UCSD-AML1 (cell line): ENCODE results near the gene STARD3.

Experiments used
- DNase-seq: peaks from one replicate; lab custom pipeline; 2025; ENCODE audit not compliant: unreplicated experiment; lab: John Stamatoyannopoulos, UW

Gene STARD3

DNA sequence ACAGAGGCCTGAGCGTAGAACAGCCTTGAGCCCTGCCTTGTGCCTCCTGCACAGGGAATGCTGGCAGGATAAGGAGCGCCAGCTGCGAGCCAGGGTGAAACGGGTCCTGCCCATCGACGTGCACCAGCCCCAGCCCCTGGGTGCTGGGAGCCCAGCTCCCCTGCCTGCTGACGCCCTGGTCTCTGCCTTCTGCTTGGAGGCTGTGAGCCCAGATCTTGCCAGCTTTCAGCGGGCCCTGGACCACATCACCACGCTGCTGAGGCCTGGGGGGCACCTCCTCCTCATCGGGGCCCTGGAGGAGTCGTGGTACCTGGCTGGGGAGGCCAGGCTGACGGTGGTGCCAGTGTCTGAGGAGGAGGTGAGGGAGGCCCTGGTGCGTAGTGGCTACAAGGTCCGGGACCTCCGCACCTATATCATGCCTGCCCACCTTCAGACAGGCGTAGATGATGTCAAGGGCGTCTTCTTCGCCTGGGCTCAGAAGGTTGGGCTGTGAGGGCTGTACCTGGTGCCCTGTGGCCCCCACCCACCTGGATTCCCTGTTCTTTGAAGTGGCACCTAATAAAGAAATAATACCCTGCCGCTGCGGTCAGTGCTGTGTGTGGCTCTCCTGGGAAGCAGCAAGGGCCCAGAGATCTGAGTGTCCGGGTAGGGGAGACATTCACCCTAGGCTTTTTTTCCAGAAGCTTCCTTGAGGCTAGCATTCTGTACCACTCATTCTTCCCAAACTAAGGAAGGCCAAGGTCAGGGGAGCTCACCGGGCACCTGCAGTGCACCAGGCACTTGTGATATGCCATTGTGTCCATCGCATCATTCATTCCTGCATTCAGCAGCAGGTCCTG is 33.2 kb downstream of the STARD3 start:
- DNase-seq, result no peak

GRCh38 chr17:39670746-39671145 is 33.8 kb downstream of the STARD3 start:
- no peak for DNase-seq

DNA sequence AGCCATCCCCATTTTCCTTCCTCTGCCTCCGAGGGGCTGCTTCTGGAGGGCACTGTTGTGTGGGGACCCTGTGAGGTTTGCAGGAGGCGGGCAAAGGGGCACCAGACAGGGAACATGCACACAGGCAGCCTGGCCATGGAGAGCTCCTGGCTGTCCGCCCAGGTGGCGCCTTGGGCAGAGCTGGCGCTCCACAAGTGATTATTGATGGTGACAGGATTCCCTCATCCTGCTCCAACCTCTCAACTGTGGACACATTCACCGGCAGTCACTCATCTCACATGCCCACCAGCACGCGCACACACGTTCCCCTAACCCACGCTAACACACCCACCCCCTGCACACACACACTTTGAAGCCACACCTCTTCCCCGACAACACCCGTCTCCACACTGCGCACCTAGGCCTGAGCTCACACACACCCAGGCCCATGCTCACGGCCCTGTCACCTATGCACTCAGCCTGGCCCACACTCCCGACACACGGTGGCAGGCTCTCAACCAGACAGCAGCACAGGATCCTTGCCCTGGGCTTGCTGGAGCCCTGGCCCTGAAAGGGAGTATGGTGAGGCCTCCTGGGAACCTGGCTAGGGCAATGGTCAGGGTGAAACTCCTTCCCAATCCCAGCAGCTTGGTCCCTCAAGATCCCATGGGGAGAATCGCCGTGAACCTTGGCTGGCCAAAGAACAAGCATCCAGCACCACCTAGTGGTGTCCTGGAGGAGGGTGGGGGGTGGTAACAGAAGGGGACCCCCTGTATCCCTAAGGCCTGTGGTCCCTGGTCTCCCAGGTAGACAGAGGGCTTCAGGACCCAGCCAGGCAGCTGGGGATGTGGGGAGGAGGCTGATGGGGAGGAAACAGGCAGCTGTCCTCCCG is 34.9 kb downstream of the STARD3 start:
- DNase-seq, result peak; percentile 29

- DNase-seq, result no peak
These were observed 35.8 kb downstream of the STARD3 start for GRCh38 chr17:39672522-39673334.

- DNase-seq, result no peak
These were observed 36.6 kb downstream of the STARD3 start for GRCh38 chr17:39673335-39674081.

- DNase-seq, result no peak
These were observed 37.2 kb downstream of the STARD3 start for GRCh38 chr17:39674179-39674578.

- DNase-seq, result peak; percentile 58
These were observed 37.9 kb downstream of the STARD3 start for GRCh38 chr17:39674702-39675389.

GRCh38 chr17:39675390-39676082 is 38.6 kb downstream of the STARD3 start:
- DNase-seq, result no peak

DNA sequence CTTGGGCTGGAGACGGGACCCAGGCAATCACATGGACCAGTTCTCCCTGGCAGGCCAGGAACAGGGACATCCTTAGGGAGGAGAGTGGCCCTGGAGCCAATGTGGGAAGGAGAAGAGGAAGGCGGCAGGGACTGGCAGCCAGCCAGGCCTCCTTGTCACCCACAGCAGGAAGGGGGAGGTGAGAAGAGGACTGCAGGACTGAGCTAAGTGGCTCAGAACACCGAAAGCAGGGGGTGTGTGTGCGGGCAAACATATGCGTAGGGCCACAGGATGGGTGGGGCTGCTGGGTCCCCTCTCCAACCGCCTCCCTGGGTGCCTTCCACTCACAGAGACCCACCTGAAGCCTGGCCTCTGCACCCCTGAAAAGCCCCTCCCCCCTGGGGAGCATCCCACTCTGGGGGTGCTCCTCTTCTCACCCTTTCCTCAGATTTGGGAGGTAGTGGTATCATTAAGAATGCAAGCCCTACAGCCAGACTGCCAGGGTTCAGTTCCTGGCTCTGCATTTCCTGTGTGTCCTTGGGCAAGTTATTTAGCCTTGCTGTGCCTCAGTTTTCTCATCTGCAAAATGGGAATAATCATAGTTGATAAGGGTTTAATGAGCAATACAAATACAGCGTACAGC is 39.4 kb downstream of the STARD3 start:
- DNase-seq, result peak; percentile 74

DNA sequence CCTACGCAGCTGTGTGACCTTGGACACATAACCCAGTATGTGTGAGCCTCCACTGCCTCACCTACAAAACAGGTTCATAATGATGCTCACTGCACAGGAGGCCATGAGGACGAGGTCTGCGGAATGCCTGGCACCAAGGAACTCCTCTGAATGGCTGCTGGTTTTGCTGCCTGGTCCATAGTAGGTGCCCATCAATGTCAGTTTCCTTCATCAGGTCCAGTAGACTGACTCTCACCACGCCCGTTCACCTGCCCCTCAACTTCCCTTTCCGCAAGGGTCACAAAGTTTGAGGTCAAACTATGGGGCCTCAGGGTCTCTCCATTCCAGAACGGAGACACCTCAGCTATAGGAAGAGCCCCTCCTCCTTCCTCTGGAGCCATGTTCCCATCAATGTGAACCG is 40.1 kb downstream of the STARD3 start:
- DNase-seq, result no peak

GRCh38 chr17:39677542-39678339 is 40.8 kb downstream of the STARD3 start:
- no peak for DNase-seq

DNA sequence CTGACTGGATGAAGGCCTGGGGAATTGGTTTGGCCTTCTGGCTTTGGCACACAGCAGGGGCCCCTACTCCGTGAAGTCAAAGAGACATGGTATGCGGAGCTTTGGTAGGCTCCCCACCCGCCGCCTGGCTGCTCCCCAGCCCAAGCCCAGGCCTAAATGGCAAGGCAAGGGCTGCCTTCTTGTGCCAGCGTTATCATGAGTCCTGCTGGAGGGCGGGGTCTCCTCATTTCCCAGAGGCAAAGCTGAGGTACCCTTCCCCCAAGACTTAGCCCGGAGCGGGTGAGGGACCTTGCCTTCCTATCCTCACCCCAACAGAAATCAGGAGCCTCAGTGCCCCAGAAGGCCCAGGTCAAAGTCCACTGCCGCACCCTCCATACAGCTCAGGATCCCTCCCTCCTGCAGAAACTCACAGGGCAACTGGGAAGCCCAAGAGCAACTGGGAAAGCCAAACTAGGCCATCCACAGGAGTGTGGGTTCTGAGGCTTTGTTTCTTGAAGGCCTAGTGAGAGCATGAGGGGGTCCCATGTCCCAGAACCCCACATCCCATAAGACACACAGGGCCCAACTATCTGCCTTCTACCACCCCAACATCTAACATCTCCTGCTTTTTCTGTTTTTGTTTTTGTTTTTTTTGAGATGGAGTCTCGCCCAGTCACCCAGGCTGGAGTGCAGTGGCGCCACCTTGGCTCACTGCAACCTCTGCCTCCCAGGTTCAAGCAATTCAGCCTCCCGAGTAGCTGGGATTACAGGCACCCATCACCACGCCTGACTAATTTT is 41.6 kb downstream of the STARD3 start:
- DNase-seq, result no peak

GRCh38 chr17:39679521-39680192 is 42.7 kb downstream of the STARD3 start:
- DNase-seq, result peak; percentile 74

GRCh38 chr17:39683295-39683939 is 46.5 kb downstream of the STARD3 start:
- DNase-seq, result no peak

- DNase-seq, result no peak
These were observed 47.6 kb downstream of the STARD3 start for GRCh38 chr17:39684369-39685192.
